Measurements from ENCODE around the gene JMJD7.

GRCh38 chr15:41877631-41878354, 49.9 kb downstream of the JMJD7 start:
- TF ChIP-seq CTCF (IDR thresholded peaks at IDR 0.05; ENCODE audit: low read depth, low read length, poor library complexity, severe bottlenecking) (no peak), EZH2phosphoT487 (IDR thresholded peaks at IDR 0.05; ENCODE audit: borderline replicate concordance, low read length) (no peak)

Data from DOHH2 (cell line).